Left ventricle myocardium inferior (tissue), 1 donor: ENCODE data around the gene LRRC42. TPM values are rescaled to one million over a fixed set of nuclear protein-coding genes. Genes with fewer than 3 reads are reported as not detected.

ENCODE experiments used
- DNase-seq: peaks from one replicate; pipeline ENCODE4 v3.0.0-alpha.2; 2020
- H3K27ac ChIP-seq: fragments of 200-600 bp; replicated peaks from 2 replicates; pipeline ENCODE4 v1.8.0; 2021
- H3K27me3 ChIP-seq: fragments of 200-600 bp; 2 replicates; pipeline ENCODE4 v1.8.0; 2021; ENCODE audit warnings: low read depth
- H3K36me3 ChIP-seq: fragments of 200-600 bp; 2 replicates; pipeline ENCODE4 v1.8.0; 2021
- H3K4me1 ChIP-seq: fragments of 200-600 bp; 2 replicates; pipeline ENCODE4 v1.8.0; 2021
- H3K4me3 ChIP-seq: fragments of 200-600 bp; 2 replicates; pipeline ENCODE4 v1.8.0; 2021; ENCODE audit warnings: mild to moderate bottlenecking, moderate library complexity
- H3K9me3 ChIP-seq: fragments of 200-600 bp; replicated peaks from 2 replicates; pipeline ENCODE4 v1.8.0; 2021
- CTCF ChIP-seq: fragments of 200-600 bp; IDR thresholded peaks from 2 replicates; pipeline ENCODE4 v1.8.0; 2021; ENCODE audit warnings: antibody characterized with exemption, mild to moderate bottlenecking, borderline replicate concordance
- intact Hi-C: fragments of 100-400 bp; cut with micrococcal nuclease; formaldehyde crosslinking; loops from one replicate; pipeline ENCODE4 v1.11.0; 2022
- total RNA-seq: library from RNA; stranded (reverse); fragmentation: NEBNext Ultra II Directional; extraction: Animal tissue kit (Norgen Biotek cat#: 25700); gene quantifications from one replicate; pipeline ENCODE4 v1.2.1, GENCODE V29; 2021
- donor health status: DM: no; HTN: yes; CAD: no; lungs with severe emphysema.

LRRC42 gene
- total RNA-seq, 1 donor from 2014 or later = 12.9 TPM

- intact Hi-C loops = no loop called here
- no peaks in the 10 kb centered on the region for H3K27me3 ChIP-seq
Observed at GRCh38 chr1:53943490-53944043, 2.6 kb upstream of the LRRC42 start.

DNA sequence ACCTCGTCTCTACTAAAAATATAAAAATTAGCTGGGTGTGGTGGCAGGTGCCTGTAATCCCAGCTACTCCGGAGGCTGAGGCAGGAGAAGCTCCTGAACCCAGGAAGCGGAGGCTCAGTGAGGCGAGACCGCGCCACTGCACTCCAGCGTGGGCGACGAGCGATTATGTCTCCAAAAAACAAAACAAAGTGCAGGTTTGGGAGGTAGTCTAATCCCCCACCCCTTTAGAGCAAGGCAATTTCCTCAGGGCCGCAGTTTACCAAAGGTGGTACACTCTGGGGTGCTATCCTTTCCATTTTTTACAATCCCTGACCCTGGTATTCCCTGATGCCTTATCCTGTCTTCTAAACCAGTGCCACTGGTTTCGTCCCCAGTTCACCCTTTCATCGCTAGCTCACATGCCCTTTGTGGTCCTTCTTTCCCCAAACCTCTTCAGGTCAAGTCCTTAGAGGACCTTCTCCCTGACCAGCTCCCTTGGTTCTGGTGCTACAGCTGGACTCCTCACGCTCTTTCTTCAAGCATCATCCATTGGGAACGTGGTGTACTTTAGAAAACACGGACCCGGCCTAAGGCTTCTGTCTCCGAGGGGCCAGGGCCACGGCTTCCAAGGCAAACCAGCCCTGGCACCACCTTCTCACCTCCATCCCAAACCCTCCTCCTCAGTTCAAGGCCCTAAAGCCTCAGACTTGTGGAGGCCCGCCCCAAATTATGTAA lies 1.5 kb upstream of the LRRC42 start:
- no peaks in the 10 kb centered on the region for H3K36me3 ChIP-seq
- H3K4me3 ChIP-seq = peak overlapping the region; percentile 94
- peak overlapping the region; percentile 97 for H3K27ac ChIP-seq
- no peak for TF ChIP-seq CTCF
- DNase-seq = no peak
- H3K9me3 ChIP-seq = no peaks in the 10 kb centered on the region
- H3K27me3 ChIP-seq = no peaks in the 10 kb centered on the region
- intact Hi-C loops = no loop called here
- H3K4me1 ChIP-seq = peaks cover 43% of the 10 kb centered on the region

More at GRCh38 chr1:53943490-53944043, 2.6 kb upstream of the LRRC42 start:
- H3K36me3 ChIP-seq = no peaks in the 10 kb centered on the region
- no peak for TF ChIP-seq CTCF
- no peak for DNase-seq
- peaks cover 37% of the 10 kb centered on the region for H3K4me1 ChIP-seq
- no peak overlapping the region for H3K4me3 ChIP-seq
- H3K9me3 ChIP-seq = no peaks in the 10 kb centered on the region
- H3K27ac ChIP-seq = no peak overlapping the region

GRCh38 chr1:53945183-53945432 lies 1.0 kb upstream of the LRRC42 start:
- no peak for DNase-seq
- H3K9me3 ChIP-seq = no peaks in the 10 kb centered on the region
- intact Hi-C loops = no loop called here
- no peaks in the 10 kb centered on the region for H3K36me3 ChIP-seq
- H3K27ac ChIP-seq = peak overlapping the region; percentile 97
- H3K4me3 ChIP-seq = peak overlapping the region; percentile 94
- no peak for TF ChIP-seq CTCF
- no peaks in the 10 kb centered on the region for H3K27me3 ChIP-seq
- H3K4me1 ChIP-seq = peaks cover 48% of the 10 kb centered on the region

DNA sequence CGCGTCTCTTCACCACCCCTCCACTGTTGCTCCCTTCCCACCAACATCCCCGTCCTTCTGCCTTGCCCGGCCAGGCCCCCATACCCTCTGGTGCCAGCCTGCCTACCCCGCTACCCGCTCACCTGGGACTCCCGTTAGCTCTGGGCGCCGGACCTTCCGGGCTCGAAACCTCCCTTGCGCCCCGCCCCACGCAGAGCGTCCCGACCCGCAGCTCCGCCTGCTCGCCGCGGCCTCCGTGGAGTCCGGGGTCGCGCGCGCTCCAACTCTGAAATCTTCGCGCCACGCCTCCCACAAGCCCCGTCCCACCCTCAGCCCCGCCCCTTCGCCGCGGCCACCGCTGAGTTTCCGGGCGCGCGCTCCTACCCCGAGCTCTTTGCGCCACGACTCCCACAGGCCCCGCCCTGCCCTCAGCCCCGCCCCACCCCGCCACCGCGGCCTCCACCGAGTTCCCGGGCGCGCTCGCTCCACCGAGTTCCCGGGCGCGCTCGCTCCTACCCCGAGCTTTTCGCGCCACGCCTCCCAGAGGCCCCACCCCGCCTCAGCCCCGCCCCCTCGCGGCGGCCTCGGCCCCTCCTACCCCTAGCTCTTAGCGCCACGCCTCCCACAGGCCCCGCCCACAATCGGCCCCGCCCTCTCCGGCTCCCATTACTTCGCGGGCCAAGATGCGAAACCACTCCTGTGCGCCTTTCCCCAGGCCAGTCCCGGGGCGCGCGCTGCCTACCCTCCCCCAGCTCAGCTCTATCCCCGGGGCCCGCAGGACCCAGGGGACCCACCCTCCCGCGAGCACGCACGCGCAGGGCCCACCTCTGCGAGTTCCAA lies 508 bp upstream of the LRRC42 start, which contains the start of gene IFT25:
TSS of gene IFT25 (minus strand) at position 267 of the 819 bp plus-strand sequence. CDS start 5,617 bp downstream, outside the sequence.
- no peak for TF ChIP-seq CTCF
- H3K4me3 ChIP-seq = peak within 1 kb of the TSS; percentile 94
- intact Hi-C loops = no loop called here
- peak within 1 kb of the TSS; percentile 97 for H3K27ac ChIP-seq
- DNase-seq = peak; percentile 97
- peaks cover 53% of the 10 kb centered on the region for H3K4me1 ChIP-seq
- H3K36me3 ChIP-seq = no peaks in the 10 kb centered on the region
- no peaks in the 10 kb centered on the region for H3K9me3 ChIP-seq
- H3K27me3 ChIP-seq = no peaks in the 10 kb centered on the region

- no peak for TF ChIP-seq CTCF
- Histone ChIP-seq H3K4me3 (peak overlapping the region; percentile 94), H3K4me1 (peaks cover 54% of the 10 kb centered on the region), H3K9me3 (no peaks in the 10 kb centered on the region), H3K27me3 (no peaks in the 10 kb centered on the region), H3K36me3 (peaks cover 5% of the 10 kb centered on the region), H3K27ac (peak overlapping the region; percentile 97)
- intact Hi-C loops = no loop called here
- no peak for DNase-seq
Observed at GRCh38 chr1:53947172-53947907, 1.2 kb downstream of the LRRC42 start.
